GM18870 (cell line): Measurements from ENCODE around the gene C16orf95.
"Not testable (repeated sequence)": the region's sequence is repeated elsewhere in the genome, so short reads cannot be mapped to it uniquely, and the experiment has no call there.

ENCODE experiments used
- ATAC-seq: cut with Tn5 transposase; IDR thresholded peaks from one replicate; pipeline ENCODE4 v1.9.1; 2021; ENCODE audit warnings: moderate library complexity; ENCODE audit not compliant: unreplicated experiment

The C16orf95 gene

GRCh38 chr16:87293990-87294389, 23.2 kb downstream of the C16orf95 start:
- ATAC-seq = no peak

GRCh38 chr16:87291944-87292343, 25.2 kb downstream of the C16orf95 start:
- ATAC-seq = no peak

GRCh38 chr16:87288753-87289362, 28.3 kb downstream of the C16orf95 start:
- no peak for ATAC-seq

DNA sequence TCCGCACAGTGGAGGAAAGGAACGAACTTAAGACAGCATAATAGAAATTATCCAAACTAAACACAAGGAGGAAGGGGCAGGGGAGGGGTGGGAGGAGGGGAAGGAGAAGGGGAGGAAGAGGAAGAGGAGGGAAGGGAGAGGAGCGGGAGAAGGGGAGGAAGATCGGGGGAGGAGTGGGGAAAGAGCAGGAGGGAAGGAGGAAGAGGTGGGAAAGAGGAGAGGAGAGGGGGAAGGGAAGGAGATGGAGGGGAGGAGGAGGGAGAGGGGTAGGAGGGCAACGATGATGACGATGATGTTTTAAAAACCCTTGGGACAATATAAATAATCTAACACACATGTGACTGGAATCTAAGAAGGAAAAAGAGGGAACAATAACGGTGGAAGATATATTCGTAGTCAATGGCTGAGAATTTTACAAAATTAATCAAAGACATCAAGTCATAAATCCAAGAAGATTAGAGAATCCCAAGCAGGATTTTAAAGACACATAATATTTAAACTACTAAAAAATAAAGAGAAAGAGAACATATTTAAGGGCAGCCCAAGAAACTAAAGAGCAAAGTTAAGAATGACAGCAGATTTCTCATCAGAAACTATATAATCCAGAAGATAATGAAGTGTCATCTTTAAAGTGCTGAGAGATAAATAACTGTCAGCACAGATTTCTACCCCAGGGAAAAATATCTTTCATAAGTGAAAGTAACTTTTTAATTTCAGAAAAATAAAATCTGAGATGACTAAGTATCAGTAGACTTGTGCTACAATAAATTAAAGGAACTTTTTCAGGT, 30.2 kb downstream of the C16orf95 start:
- ATAC-seq = no peak

- no peak for ATAC-seq
Observed at GRCh38 chr16:87284183-87284582, 33.0 kb downstream of the C16orf95 start.

GRCh38 chr16:87279094-87279658, 38.0 kb downstream of the C16orf95 start:
- ATAC-seq = no peak

DNA sequence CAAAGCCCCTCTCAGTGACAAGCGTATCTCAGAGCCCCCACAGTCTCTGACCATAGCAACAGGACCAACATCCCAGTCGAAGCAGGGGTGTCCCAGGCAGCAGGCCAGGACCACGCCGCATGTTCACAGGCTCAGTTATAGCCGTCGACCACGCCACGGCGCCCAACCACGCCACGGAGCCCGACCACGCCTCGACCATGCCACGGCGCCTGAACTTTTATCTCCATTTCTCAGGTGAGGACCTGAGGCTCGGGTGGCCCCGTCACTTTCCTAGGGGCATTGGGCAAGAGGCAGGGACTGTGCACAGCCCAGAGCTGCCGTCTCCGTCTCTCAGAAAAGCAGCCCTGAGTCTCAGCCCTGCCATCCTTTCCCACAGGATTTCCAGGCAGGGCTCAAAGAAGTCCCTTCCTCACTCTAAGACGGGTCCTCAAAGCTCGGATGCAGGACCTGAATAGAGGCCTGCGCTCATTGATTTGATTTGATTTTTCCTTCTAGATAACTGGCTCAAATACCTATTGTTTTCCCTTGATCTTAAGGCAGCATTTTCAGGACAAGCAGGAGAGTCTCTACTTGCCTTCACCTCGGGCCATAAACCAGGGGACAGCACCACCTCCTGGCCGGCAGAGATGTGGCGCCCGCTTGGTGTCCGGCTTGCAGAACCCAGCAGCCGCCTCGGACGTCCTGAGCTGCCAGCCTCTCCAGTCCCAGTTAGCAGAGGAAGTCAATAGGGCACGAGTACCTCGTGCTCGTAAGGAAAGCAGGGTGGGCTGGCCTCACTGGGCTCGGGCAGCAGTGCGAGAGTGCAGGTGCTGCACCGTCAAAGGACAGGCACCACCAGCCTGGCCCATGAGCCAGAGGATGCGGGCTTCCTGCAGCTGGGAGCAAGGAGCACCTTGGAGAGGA, 38.8 kb downstream of the C16orf95 start:
- ATAC-seq = no peak

DNA sequence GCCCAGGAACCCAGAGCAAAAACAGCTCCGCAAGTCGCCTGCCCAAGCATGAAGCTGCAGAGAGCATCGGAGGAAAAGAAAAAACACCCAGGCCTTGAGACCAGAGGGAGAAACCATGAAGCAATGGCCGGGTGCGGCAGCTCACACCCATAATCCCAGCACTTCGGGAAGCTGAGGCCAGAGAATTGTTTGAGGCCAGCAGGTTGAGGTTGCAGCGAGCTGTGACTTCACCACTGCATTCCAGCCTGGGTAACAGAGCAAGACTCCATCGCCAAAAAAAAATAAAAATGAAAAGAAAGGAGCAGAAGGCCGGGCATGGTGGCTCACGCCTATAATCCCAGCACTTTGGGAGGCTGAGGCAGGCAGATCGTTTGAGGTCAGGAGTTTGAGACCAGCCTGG, 40.3 kb downstream of the C16orf95 start:
- no peak for ATAC-seq

- ATAC-seq = no peak
Observed at GRCh38 chr16:87276091-87276701, 41.0 kb downstream of the C16orf95 start.

DNA sequence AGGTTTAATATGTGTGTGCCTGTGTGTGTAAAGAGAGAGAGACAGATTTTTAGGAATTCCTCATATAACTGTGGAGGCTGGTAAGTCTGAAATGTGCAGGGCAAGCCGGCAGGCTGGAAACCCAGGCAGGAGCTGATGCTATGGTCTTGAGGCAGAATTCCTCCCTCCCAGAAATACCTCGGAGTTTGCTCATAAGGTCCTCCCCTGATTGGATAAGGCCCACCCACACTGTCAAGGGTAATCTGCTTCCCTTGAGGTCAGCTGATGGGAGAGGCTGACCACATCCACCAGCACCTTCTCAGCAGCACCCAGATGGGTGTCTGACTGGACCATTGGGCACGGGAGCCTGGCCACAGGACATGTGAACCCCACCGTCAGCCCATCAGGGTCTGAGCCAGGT, 42.4 kb downstream of the C16orf95 start:
- no peak for ATAC-seq

DNA sequence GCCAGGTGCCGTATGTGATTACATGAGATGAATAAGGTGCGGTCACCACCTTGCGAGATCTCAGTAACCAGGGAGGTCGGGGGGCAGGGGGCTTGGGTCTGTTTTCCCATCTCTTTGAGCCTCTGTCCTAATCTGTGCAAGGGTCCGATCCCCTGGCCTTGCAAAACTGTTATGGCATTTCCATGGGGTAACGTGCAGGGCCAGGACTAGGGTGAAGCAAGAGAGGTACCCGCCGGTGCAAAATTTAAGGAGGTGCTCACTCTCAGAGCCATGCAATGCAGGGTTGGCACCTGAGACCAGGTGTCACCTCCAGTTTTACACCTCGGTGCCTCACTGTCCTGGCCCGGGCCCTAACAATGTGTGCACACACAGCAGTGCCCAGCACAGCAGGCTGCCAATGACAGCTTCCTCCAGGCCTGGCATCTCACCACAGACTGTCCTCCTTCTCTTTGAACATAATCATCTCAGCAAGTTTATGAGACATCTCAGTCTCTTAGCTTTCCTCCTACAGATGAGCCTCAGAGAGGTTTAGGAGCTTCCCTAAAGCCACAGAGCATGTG, 43.6 kb downstream of the C16orf95 start:
- no peak for ATAC-seq

GRCh38 chr16:87271256-87271655, 45.9 kb downstream of the C16orf95 start:
- no peak for ATAC-seq

DNA sequence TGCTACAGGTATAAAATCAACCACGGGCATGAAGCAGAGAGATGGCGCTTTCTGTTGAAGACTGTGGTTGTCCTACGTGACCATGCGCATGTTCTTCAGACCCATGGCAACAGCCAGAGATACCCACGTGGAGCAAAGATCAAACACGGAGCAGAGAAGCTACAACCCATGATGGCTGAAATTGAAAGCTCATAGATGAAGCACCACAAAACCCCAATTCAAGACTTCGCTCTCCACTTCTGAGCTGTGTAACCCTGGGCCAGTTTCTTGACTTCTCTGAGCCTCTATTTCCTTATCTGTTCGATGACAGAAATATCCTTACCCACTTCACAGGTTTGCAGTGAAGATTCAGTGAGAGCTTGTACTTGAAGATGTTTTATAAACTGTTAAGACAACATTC, 49.6 kb downstream of the C16orf95 start:
- no peak for ATAC-seq

DNA sequence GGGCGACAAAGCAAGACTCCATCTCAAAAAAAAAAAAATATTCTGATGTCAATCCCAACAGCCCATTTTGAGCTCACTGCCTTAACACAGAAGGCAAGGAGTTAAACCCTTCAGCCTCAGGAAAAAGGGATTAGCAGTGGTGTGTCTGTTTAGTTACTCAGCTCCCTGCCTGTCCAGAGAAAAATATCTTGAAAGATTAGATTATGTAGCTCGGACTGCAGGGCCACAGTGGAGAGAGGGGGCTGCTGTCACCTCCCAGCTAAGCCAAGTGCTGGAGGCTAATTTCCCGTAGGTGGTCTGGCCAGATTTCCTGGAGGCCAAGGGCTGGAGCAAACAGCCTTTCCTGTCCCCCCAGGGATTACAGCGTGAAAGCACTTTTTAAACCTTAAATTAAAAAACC, 50.3 kb downstream of the C16orf95 start:
- no peak for ATAC-seq

- no peak for ATAC-seq
Observed at GRCh38 chr16:87265261-87265660, 51.9 kb downstream of the C16orf95 start.

DNA sequence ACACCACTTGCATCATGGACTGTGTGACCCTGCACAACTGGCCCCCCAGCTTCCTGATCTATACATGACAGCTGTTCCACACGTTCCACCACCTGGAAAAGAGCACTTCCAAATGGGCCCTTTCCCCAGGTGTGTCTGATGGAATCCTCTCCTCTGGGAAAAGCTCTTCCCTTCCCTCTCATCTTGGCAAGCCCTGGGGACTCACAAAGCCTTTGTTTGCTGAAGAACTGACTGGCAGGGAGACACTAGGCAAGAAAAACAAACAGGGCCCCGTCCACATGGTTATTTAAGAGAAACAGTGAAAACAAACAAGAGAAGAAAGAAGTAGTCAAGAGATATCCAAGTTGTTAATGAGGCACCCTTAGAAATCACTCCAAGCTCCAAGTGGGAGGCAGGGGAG, 52.6 kb downstream of the C16orf95 start:
- ATAC-seq = no peak

GRCh38 chr16:87263418-87264052, 53.7 kb downstream of the C16orf95 start:
- ATAC-seq = no peak

GRCh38 chr16:87259431-87259830, 57.8 kb downstream of the C16orf95 start:
- no peak for ATAC-seq

GRCh38 chr16:87258653-87259052, 58.5 kb downstream of the C16orf95 start:
- not testable (repeated sequence) for ATAC-seq

GRCh38 chr16:87255866-87256265, 61.3 kb downstream of the C16orf95 start:
- ATAC-seq = no peak
